ENCODE data around the gene PMM2.

The PMM2 gene

GRCh38 chr16:8890549-8890921 is 92.9 kb downstream of the PMM2 start:
- DNase-seq, result no peak

GRCh38 chr16:8892101-8892575 is 94.5 kb downstream of the PMM2 start:
- no peak for DNase-seq

- DNase-seq, result no peak
Measured at GRCh38 chr16:8893426-8893825, 95.8 kb downstream of the PMM2 start.

GRCh38 chr16:8893976-8894690 is 96.5 kb downstream of the PMM2 start:
- no peak for DNase-seq

GRCh38 chr16:8894736-8895334 is 97.2 kb downstream of the PMM2 start:
- no peak for DNase-seq

- no peak for DNase-seq
Measured at GRCh38 chr16:8898660-8899318, 101.2 kb downstream of the PMM2 start.
